Gastrocnemius medialis (tissue), 4 donors: Measurements from ENCODE around the gene ZDHHC14.

ENCODE experiments used
- CTCF ChIP-seq, 5 experiments: fragments of 450-650 bp in 3 of 5; fragments of 200-600 bp in 2 of 5; sonication (generic) in 2 of 5; IDR thresholded peaks in 4 of 5; conservative IDR thresholded peaks in 1 of 5; 1 replicate in 4 of 5; 2 replicates in 1 of 5; pipeline ENCODE4 v1.5.1; 2016 to 2019; ENCODE audit warnings: antibody characterized with exemption in 5 of 5, mild to moderate bottlenecking in 3 of 5, moderate library complexity in 3 of 5
- POLR2A ChIP-seq, 2 donors: fragments of 450-650 bp; IDR thresholded peaks; one replicate each; pipeline ENCODE4 v1.6.1; 2017; ENCODE audit warnings: antibody characterized with exemption in 2 of 2, mild to moderate bottlenecking in 2 of 2, moderate library complexity in 2 of 2

- TF ChIP-seq CTCF (IDR thresholded peaks at IDR 0.05 in 4 of 5, conservative IDR thresholded peaks at IDR 0.05 in 1 of 5) (no peak), POLR2A (IDR thresholded peaks at IDR 0.05) (no peak)
Observed at GRCh38 chr6:157403686-157404051, 22.7 kb downstream of the ZDHHC14 start.
